PFSK-1 (cell line): ENCODE measurements around the gene UBE2E1.

Experiments
- FOXP2 ChIP-seq: optimal IDR thresholded peaks from 2 replicates; pipeline ENCODE3; 2011; ENCODE audit warnings: borderline replicate concordance, control low read depth, inconsistent platforms; ENCODE audit not compliant: insufficient read depth; ENCODE audit errors: extremely low read length, extremely low read depth
- POLR2AphosphoS5 ChIP-seq: IDR thresholded peaks from 2 replicates; pipeline ENCODE4 v1.6.1; 2012; ENCODE audit warnings: low read depth, mild to moderate bottlenecking, control low read depth, low read length, moderate library complexity
- REST ChIP-seq, 2 experiments: IDR thresholded peaks; 2 replicates each; pipeline versions ENCODE4 v1.6.1 to v1.8.0; 2011 to 2012; ENCODE audit warnings: low read depth in 2 of 2, low read length in 2 of 2, control low read depth in 1 of 2, inconsistent platforms in 1 of 2, mild to moderate bottlenecking in 1 of 2, moderate library complexity in 1 of 2; ENCODE audit not compliant: insufficient read depth in 1 of 2
- SIN3A ChIP-seq: IDR thresholded peaks from 2 replicates; pipeline ENCODE4 v1.6.1; 2012; ENCODE audit warnings: mild to moderate bottlenecking, low read length, moderate library complexity, borderline replicate concordance; ENCODE audit not compliant: insufficient read depth
- TAF1 ChIP-seq: IDR thresholded peaks from 2 replicates; pipeline ENCODE4 v1.6.1; 2012; ENCODE audit warnings: low read length, control low read depth, borderline replicate concordance; ENCODE audit not compliant: insufficient read depth

DNA sequence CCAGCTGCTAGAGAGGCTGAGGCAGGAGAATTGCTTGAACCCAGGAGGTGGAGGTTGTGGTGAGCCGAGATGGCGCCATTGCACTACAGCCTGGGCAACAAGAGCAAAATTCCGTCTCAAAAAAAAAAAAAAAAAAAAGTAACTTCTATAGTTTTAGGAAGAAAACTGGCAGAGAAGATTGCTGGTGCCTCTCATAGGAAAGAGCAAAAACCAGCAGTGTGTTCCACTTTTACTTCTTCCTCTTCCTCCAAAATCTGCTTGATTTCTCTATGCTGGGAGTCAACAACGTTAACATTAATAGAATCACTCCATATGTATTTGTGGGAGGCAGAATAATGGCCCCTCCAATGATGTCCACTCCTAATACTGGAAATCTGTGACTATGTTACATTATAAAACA, 126.8 kb downstream of the UBE2E1 start:
- no peak for TF ChIP-seq REST (IDR thresholded peaks at IDR 0.05; ENCODE audit: insufficient read depth in 1 of 2, low read depth in 2 of 2, low read length in 2 of 2)
- TF ChIP-seq SIN3A = no peak
- TF ChIP-seq POLR2AphosphoS5 = no peak
- TF ChIP-seq TAF1 = no peak
- no peak for TF ChIP-seq FOXP2
